HepG2 (cell line): ENCODE data around the gene HAT1. TPM values are rescaled to one million over a fixed set of nuclear protein-coding genes. Genes with fewer than 3 reads are reported as not detected.
A peak's percentile ranks its signal among the peaks of the same experiment; 100 is the strongest.

Source experiments
- CREM ChIP-seq, 2 experiments: sonication (generic) in 1 of 2; formaldehyde crosslinking in 1 of 2; IDR thresholded peaks; 2 replicates each; pipeline versions ENCODE4 v1.4.0 to v1.6.1; 2016 to 2020; ENCODE audit warnings: antibody characterized with exemption in 1 of 2, mild to moderate bottlenecking in 1 of 2, missing genetic modification reagents in 1 of 2
- HMG20B ChIP-seq: conservative IDR thresholded peaks from 2 replicates; pipeline ENCODE4 v1.6.1; 2016; ENCODE audit warnings: missing genetic modification reagents, missing compliant biosample characterization
- NCOA2 ChIP-seq: sonication (generic); formaldehyde crosslinking; IDR thresholded peaks from 2 replicates; pipeline ENCODE4 v1.8.0; 2022; ENCODE audit warnings: inconsistent platforms
- NFATC3 ChIP-seq: sonication (generic); formaldehyde crosslinking; IDR thresholded peaks from 2 replicates; pipeline ENCODE4 v1.5.1; 2020; ENCODE audit warnings: mild to moderate bottlenecking, missing genetic modification reagents
- RNF2 ChIP-seq: fragments of 450-650 bp; conservative IDR thresholded peaks from 2 replicates; pipeline ENCODE4 v1.6.1; 2016; ENCODE audit warnings: low read depth
- TGIF2 ChIP-seq: IDR thresholded peaks from 2 replicates; pipeline ENCODE4 v1.6.1; 2016; ENCODE audit warnings: control low read depth, missing compliant biosample characterization
- ZFP41 ChIP-seq: sonication (generic); formaldehyde crosslinking; IDR thresholded peaks from 2 replicates; pipeline ENCODE4 v1.4.0; 2020; ENCODE audit warnings: mild to moderate bottlenecking, missing genetic modification reagents, borderline replicate concordance
- polyA plus RNA-seq, 8 experiments: library from polyadenylated mRNA; depleted of rRNA in 3 of 8; stranded (reverse) in 7 of 8; unstranded in 1 of 8; fragments of >200 nt; fragmentation: Illumina TruSeq in 4 of 8; extraction: Trizol in 4 of 8; gene quantifications; 2 replicates each; pipeline versions ENCODE4 v1.2.1 to v1.2.3, GENCODE V29; 2011 to 2016; ENCODE audit warnings: low read depth in 4 of 8, missing spikeins in 1 of 8, mixed read lengths in 1 of 8; ENCODE audit not compliant: insufficient read depth in 1 of 8
- total RNA-seq, 5 experiments: library from RNA; depleted of rRNA; stranded (reverse); fragments of >200 nt; fragmentation: Illumina TruSeq; extraction: Trizol; gene quantifications; 2 replicates each; pipeline ENCODE4 v1.2.3, GENCODE V29; 2016; ENCODE audit warnings: low read depth in 1 of 5
- TF ChIP-seq, protein P1 (sequence below): sonication (generic); formaldehyde crosslinking; IDR thresholded peaks from 2 replicates; pipeline ENCODE4 v1.5.0; 2020; ENCODE audit warnings: mild to moderate bottlenecking, missing genetic modification reagents
- TF ChIP-seq, protein P2 (sequence below): sonication (generic); formaldehyde crosslinking; IDR thresholded peaks from one replicate; pipeline ENCODE4 v1.5.1; 2020; ENCODE audit warnings: mild to moderate bottlenecking, missing genetic modification reagents; ENCODE audit errors: not compliant biosample characterization
- TF ChIP-seq, protein P3 (sequence below): sonication (generic); formaldehyde crosslinking; IDR thresholded peaks from 2 replicates; pipeline ENCODE4 v1.8.1; 2023; ENCODE audit warnings: mild to moderate bottlenecking, inconsistent platforms, moderate library complexity, missing genetic modification reagents, borderline replicate concordance

HAT1 gene
- total and polyA plus RNA-seq, 2 of the 13 experiments (the other 11 are each of a cell fraction or from before 2014, with no cell fraction given): 45.4 to 119 TPM

DNA sequence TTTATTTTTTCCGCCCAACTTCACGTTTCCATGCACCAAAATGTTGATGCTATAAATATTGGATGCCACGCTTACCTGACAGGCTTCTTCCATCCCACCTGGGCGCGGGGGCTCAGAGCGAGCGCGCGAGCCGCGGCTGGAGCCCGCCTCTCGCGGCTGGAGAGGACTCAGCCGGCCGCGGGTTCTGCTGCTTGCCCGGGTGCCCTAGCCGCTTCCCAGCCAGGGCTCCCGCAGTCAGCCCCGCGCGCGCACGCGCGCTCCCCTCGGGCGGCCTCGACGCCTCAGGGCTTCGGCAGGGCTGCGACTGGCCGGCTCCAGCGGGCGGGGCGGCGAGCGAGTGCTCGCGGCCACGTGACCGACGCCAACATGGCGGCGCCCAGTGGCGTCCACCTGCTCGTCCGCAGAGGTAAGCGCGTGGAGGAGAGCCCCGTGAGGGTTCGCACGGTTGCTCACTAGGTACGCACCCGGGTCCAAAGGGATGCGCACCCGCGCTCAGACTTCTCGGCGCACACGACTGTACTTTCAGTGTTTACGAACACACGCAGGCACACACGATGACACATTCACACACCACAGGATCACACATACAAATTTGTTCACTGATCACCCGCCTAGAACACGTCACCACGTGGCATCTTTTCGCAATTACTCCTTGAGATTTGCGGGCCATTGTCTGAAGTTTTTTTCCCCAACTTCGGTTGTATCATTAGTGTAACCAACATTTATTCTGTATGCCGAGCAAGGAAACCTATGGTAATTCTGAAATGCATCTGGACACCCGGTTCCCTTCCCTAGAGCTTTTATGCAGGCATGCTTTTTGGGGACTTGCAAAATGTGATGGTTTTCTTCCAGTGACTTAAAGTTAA lies 77.6 kb downstream of the HAT1 start, which contains the start of gene METAP1D (continued):
- TF ChIP-seq, protein P1, sequence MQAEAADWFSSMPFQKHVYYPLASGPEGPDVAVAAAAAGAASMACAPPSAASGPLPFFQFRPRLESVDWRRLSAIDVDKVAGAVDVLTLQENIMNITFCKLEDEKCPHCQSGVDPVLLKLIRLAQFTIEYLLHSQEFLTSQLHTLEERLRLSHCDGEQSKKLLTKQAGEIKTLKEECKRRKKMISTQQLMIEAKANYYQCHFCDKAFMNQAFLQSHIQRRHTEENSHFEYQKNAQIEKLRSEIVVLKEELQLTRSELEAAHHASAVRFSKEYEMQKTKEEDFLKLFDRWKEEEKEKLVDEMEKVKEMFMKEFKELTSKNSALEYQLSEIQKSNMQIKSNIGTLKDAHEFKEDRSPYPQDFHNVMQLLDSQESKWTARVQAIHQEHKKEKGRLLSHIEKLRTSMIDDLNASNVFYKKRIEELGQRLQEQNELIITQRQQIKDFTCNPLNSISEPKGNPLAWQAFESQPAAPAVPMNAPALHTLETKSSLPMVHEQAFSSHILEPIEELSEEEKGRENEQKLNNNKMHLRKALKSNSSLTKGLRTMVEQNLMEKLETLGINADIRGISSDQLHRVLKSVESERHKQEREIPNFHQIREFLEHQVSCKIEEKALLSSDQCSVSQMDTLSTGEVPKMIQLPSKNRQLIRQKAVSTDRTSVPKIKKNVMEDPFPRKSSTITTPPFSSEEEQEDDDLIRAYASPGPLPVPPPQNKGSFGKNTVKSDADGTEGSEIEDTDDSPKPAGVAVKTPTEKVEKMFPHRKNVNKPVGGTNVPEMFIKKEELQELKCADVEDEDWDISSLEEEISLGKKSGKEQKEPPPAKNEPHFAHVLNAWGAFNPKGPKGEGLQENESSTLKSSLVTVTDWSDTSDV (CRISPR knock-in tag): peak; percentile 98
- TF ChIP-seq NCOA2 (CRISPR knock-in tag): peak; percentile 66; the same call in 1 of the 2 replicates
- peak; percentile 96 for TF ChIP-seq ZFP41 (CRISPR knock-in tag)
- TF ChIP-seq CREM (IDR thresholded peaks at IDR 0.05): peak; percentile 62; the same call in 1 of the 2 replicates
- TF ChIP-seq CREM (CRISPR knock-in tag; IDR thresholded peaks at IDR 0.05): no peak
- TF ChIP-seq, protein P2, sequence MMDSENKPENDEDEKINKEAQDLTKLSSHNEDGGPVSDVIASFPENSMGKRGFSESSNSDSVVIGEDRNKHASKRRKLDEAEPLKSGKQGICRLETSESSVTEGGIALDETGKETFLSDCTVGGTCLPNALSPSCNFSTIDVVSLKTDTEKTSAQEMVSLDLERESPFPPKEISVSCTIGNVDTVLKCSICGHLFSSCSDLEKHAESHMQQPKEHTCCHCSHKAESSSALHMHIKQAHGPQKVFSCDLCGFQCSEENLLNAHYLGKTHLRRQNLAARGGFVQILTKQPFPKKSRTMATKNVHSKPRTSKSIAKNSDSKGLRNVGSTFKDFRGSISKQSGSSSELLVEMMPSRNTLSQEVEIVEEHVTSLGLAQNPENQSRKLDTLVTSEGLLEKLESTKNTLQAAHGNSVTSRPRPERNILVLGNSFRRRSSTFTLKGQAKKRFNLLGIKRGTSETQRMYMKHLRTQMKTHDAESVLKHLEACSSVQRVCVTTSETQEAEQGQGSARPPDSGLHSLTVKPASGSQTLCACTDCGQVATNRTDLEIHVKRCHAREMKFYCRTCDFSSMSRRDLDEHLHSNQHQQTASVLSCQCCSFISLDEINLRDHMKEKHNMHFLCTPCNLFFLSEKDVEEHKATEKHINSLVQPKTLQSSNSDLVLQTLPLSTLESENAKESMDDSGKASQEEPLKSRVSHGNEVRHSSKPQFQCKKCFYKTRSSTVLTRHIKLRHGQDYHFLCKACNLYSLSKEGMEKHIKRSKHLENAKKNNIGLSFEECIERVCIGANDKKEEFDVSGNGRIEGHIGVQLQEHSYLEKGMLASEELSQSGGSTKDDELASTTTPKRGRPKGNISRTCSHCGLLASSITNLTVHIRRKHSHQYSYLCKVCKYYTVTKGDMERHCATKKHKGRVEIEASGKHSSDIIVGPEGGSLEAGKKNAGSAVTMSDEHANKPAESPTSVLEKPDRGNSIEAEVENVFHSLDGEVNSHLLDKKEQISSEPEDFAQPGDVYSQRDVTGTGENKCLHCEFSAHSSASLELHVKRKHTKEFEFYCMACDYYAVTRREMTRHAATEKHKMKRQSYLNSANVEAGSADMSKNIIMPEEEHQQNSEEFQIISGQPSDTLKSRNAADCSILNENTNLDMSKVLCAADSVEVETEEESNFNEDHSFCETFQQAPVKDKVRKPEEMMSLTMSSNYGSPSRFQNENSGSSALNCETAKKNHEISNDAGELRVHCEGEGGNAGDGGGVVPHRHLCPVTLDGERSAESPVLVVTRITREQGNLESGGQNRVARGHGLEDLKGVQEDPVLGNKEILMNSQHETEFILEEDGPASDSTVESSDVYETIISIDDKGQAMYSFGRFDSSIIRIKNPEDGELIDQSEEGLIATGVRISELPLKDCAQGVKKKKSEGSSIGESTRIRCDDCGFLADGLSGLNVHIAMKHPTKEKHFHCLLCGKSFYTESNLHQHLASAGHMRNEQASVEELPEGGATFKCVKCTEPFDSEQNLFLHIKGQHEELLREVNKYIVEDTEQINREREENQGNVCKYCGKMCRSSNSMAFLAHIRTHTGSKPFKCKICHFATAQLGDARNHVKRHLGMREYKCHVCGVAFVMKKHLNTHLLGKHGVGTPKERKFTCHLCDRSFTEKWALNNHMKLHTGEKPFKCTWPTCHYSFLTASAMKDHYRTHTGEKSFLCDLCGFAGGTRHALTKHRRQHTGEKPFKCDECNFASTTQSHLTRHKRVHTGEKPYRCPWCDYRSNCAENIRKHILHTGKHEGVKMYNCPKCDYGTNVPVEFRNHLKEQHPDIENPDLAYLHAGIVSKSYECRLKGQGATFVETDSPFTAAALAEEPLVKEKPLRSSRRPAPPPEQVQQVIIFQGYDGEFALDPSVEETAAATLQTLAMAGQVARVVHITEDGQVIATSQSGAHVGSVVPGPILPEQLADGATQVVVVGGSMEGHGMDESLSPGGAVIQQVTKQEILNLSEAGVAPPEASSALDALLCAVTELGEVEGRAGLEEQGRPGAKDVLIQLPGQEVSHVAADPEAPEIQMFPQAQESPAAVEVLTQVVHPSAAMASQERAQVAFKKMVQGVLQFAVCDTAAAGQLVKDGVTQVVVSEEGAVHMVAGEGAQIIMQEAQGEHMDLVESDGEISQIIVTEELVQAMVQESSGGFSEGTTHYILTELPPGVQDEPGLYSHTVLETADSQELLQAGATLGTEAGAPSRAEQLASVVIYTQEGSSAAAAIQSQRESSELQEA (CRISPR knock-in tag): peak; percentile 98
- TF ChIP-seq TGIF2 (CRISPR knock-in tag): peak; percentile 97
- peak; percentile 98 for TF ChIP-seq RNF2
- TF ChIP-seq NFATC3 (CRISPR knock-in tag): peak; percentile 92
- TF ChIP-seq, protein P3, sequence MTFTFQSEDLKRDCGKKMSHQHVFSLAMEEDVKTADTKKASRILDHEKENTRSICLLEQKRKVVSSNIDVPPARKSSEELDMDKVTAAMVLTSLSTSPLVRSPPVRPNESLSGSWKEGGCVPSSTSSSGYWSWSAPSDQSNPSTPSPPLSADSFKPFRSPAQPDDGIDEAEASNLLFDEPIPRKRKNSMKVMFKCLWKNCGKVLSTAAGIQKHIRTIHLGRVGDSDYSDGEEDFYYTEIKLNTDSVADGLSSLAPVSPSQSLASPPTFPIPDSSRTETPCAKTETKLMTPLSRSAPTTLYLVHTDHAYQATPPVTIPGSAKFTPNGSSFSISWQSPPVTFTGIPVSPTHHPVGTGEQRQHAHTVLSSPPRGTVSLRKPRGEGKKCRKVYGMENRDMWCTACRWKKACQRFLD (CRISPR knock-in tag): peak; percentile 81; the same call in 1 of the 2 replicates
- peak; percentile 78 for TF ChIP-seq HMG20B (CRISPR knock-in tag)
